Activated CD8-positive, alpha-beta T cell treated with anti-CD3 and anti-CD28 coated beads, Interleukin-2, amount 10 ng/mL, durations not matched to agents 7 days and 5 days (primary cell): ENCODE results near the gene RBBP6. TPM values are rescaled to one million over a fixed set of nuclear protein-coding genes. Genes with fewer than 3 reads are reported as not detected.
"Not testable (repeated sequence)": the region's sequence is repeated elsewhere in the genome, so short reads cannot be mapped to it uniquely, and the experiment has no call there.

ENCODE experiments used
- ATAC-seq: fragments of 150-1000 bp; cut with Tn5 transposase; one replicate; pipeline ENCODE4 v1.10.0; 2021; ENCODE audit warnings: moderate library complexity
- CTCF ChIA-PET: fragments of 350-600 bp; sonication (Branson Sonifier 250); formaldehyde crosslinking; loops from one replicate; lab custom pipeline; 2021; ENCODE audit warnings: antibody characterized with exemption; lab: Charles Lee
- POLR2A ChIA-PET: fragments of 350-600 bp; sonication (Branson Sonifier 250); formaldehyde crosslinking; loops from one replicate; lab custom pipeline; 2021; ENCODE audit warnings: antibody characterized with exemption; lab: Charles Lee
- DNase-seq: peaks from one replicate; pipeline ENCODE4 v3.0.0-alpha.2; 2020
- H3K27ac Mint-ChIP-seq: one replicate; pipeline ENCODE4 v1.8.0; 2021; ENCODE audit warnings: mild to moderate bottlenecking, mixed read lengths
- H3K27me3 Mint-ChIP-seq: one replicate; pipeline ENCODE4 v1.8.0; 2021; ENCODE audit warnings: low read depth, mixed read lengths
- H3K36me3 Mint-ChIP-seq: one replicate; pipeline ENCODE4 v1.8.0; 2021; ENCODE audit warnings: low read depth, mixed read lengths
- H3K4me1 Mint-ChIP-seq: one replicate; pipeline ENCODE4 v1.8.0; 2021; ENCODE audit warnings: low read depth, mixed read lengths
- H3K4me3 Mint-ChIP-seq: one replicate; pipeline ENCODE4 v1.8.0; 2021; ENCODE audit warnings: mild to moderate bottlenecking, mixed read lengths
- H3K9me3 Mint-ChIP-seq: one replicate; pipeline ENCODE4 v1.8.0; 2022; ENCODE audit warnings: mixed read lengths; ENCODE audit not compliant: insufficient read depth
- total RNA-seq, 2 experiments: library from RNA; stranded (reverse); gene quantifications; one replicate each; pipeline ENCODE4 v1.2.3, GENCODE V29; 2021

Gene RBBP6
- total RNA-seq, 2 experiments from 2014 or later, result 56.5 to 57.1 TPM

- CTCF ChIA-PET, result no interaction called here
- no peak overlapping the region for H3K4me3 Mint-ChIP-seq
- H3K4me1 Mint-ChIP-seq, result no peaks in the 10 kb centered on the region
- POLR2A ChIA-PET, result no interaction called here
- no peak for DNase-seq
- no peaks in the 10 kb centered on the region for H3K9me3 Mint-ChIP-seq
- peaks cover 51% of the 10 kb centered on the region for H3K36me3 Mint-ChIP-seq
- no peaks in the 10 kb centered on the region for H3K27me3 Mint-ChIP-seq
- ATAC-seq, result no peak
- no peak overlapping the region for H3K27ac Mint-ChIP-seq
These were observed 33.8 kb downstream of the RBBP6 start for GRCh38 chr16:24573141-24573540.

- DNase-seq, H3K4me3 Mint-ChIP-seq, H3K27ac Mint-ChIP-seq, CTCF ChIA-PET, H3K9me3 Mint-ChIP-seq, H3K4me1 Mint-ChIP-seq, H3K27me3 Mint-ChIP-seq, ATAC-seq: not testable (repeated sequence)
- POLR2A ChIA-PET, result interaction anchor here (1.1 kb wide), 1 partner anchor 156 kb away, joined by 5 read pairs; no protein-coding TSS in a partner anchor
- H3K36me3 Mint-ChIP-seq, result peaks cover 34% of the 10 kb centered on the region
These were observed 35.4 kb downstream of the RBBP6 start for GRCh38 chr16:24574515-24575485.

GRCh38 chr16:24575791-24576190, 36.4 kb downstream of the RBBP6 start:
- H3K4me3 Mint-ChIP-seq, CTCF ChIA-PET, H3K27ac Mint-ChIP-seq, H3K27me3 Mint-ChIP-seq, POLR2A ChIA-PET, H3K9me3 Mint-ChIP-seq, ATAC-seq, DNase-seq, H3K4me1 Mint-ChIP-seq: not testable (repeated sequence)
- peaks cover 25% of the 10 kb centered on the region for H3K36me3 Mint-ChIP-seq

GRCh38 chr16:24577167-24577566, 37.8 kb downstream of the RBBP6 start:
- DNase-seq (no peak), ATAC-seq (no peak)
- no peaks in the 10 kb centered on the region for H3K9me3 Mint-ChIP-seq
- ChIA-PET POLR2A (no interaction called here), CTCF (no interaction called here)
- H3K27me3 Mint-ChIP-seq, result no peaks in the 10 kb centered on the region
- H3K4me3 Mint-ChIP-seq, result no peak overlapping the region
- H3K27ac Mint-ChIP-seq, result no peak overlapping the region
- H3K4me1 Mint-ChIP-seq, result no peaks in the 10 kb centered on the region
- peaks cover 12% of the 10 kb centered on the region for H3K36me3 Mint-ChIP-seq

- DNase-seq (no peak), ATAC-seq (no peak)
- H3K27ac Mint-ChIP-seq, result no peak overlapping the region
- H3K4me3 Mint-ChIP-seq, result no peak overlapping the region
- H3K36me3 Mint-ChIP-seq, result no peaks in the 10 kb centered on the region
- POLR2A ChIA-PET, result no interaction called here
- peaks cover 1% of the 10 kb centered on the region for H3K4me1 Mint-ChIP-seq
- CTCF ChIA-PET, result no interaction called here
- peaks cover 7% of the 10 kb centered on the region for H3K27me3 Mint-ChIP-seq
- H3K9me3 Mint-ChIP-seq, result no peaks in the 10 kb centered on the region
These were observed 41.3 kb downstream of the RBBP6 start for GRCh38 chr16:24580665-24581064.

- DNase-seq, result no peak
These were observed 44.1 kb downstream of the RBBP6 start for GRCh38 chr16:24583494-24583893.

GRCh38 chr16:24589997-24590396, 50.6 kb downstream of the RBBP6 start:
- peaks cover 19% of the 10 kb centered on the region for H3K27me3 Mint-ChIP-seq
- no peak overlapping the region for H3K27ac Mint-ChIP-seq
- H3K4me1 Mint-ChIP-seq, result peaks cover 5% of the 10 kb centered on the region
- ATAC-seq (no peak), DNase-seq (no peak)
- POLR2A ChIA-PET, result no interaction called here
- CTCF ChIA-PET, result no interaction called here
- H3K36me3 Mint-ChIP-seq, result no peaks in the 10 kb centered on the region
- H3K9me3 Mint-ChIP-seq, result no peaks in the 10 kb centered on the region
- H3K4me3 Mint-ChIP-seq, result no peak overlapping the region

More at GRCh38 chr16:24583494-24583893, 44.1 kb downstream of the RBBP6 start:
- Mint-ChIP-seq H3K27me3 (peaks cover 13% of the 10 kb centered on the region), H3K4me1 (peaks cover 5% of the 10 kb centered on the region), H3K27ac (no peak overlapping the region), H3K4me3 (no peak overlapping the region), H3K36me3 (no peaks in the 10 kb centered on the region), H3K9me3 (no peaks in the 10 kb centered on the region)
- no peak for ATAC-seq
- ChIA-PET POLR2A (no interaction called here), CTCF (no interaction called here)

- Mint-ChIP-seq H3K36me3 (no peaks in the 10 kb centered on the region), H3K4me3 (no peak overlapping the region), H3K9me3 (no peaks in the 10 kb centered on the region), H3K27me3 (peaks cover 20% of the 10 kb centered on the region), H3K27ac (no peak overlapping the region), H3K4me1 (no peaks in the 10 kb centered on the region)
- POLR2A ChIA-PET, result no interaction called here
- DNase-seq, result no peak
- CTCF ChIA-PET, result no interaction called here
- ATAC-seq, result no peak
These were observed 59.5 kb downstream of the RBBP6 start for GRCh38 chr16:24598777-24599437.

GRCh38 chr16:24609417-24609739, 70.0 kb downstream of the RBBP6 start:
- H3K27ac Mint-ChIP-seq, result no peak overlapping the region
- no peaks in the 10 kb centered on the region for H3K9me3 Mint-ChIP-seq
- POLR2A ChIA-PET, result no interaction called here

GRCh38 chr16:24609740-24610415, 70.5 kb downstream of the RBBP6 start:
- H3K27ac Mint-ChIP-seq, result no peak overlapping the region
- ChIA-PET POLR2A (no interaction called here), CTCF (no interaction called here)
- ATAC-seq, result no peak
- no peak for DNase-seq
- no peak overlapping the region for H3K4me3 Mint-ChIP-seq
- no peaks in the 10 kb centered on the region for H3K9me3 Mint-ChIP-seq
- peaks cover 6% of the 10 kb centered on the region for H3K4me1 Mint-ChIP-seq
- peaks cover 37% of the 10 kb centered on the region for H3K27me3 Mint-ChIP-seq
- no peaks in the 10 kb centered on the region for H3K36me3 Mint-ChIP-seq

More at GRCh38 chr16:24609417-24609739, 70.0 kb downstream of the RBBP6 start:
- no peak for DNase-seq
- Mint-ChIP-seq H3K4me1 (peaks cover 6% of the 10 kb centered on the region), H3K36me3 (no peaks in the 10 kb centered on the region), H3K4me3 (no peak overlapping the region), H3K27me3 (peaks cover 37% of the 10 kb centered on the region)
- CTCF ChIA-PET, result no interaction called here
- no peak for ATAC-seq

GRCh38 chr16:24610416-24610755, 71.0 kb downstream of the RBBP6 start:
- no peaks in the 10 kb centered on the region for H3K9me3 Mint-ChIP-seq
- DNase-seq, result no peak
- H3K27ac Mint-ChIP-seq, result no peak overlapping the region
- ATAC-seq, result peak; percentile 36
- H3K36me3 Mint-ChIP-seq, result no peaks in the 10 kb centered on the region
- peaks cover 6% of the 10 kb centered on the region for H3K4me1 Mint-ChIP-seq
- H3K4me3 Mint-ChIP-seq, result no peak overlapping the region
- peaks cover 41% of the 10 kb centered on the region for H3K27me3 Mint-ChIP-seq
- ChIA-PET CTCF (no interaction called here), POLR2A (no interaction called here)

GRCh38 chr16:24611310-24611709, 71.9 kb downstream of the RBBP6 start:
- Mint-ChIP-seq H3K36me3 (no peaks in the 10 kb centered on the region), H3K27ac (no peak overlapping the region), H3K9me3 (no peaks in the 10 kb centered on the region), H3K27me3 (peaks cover 41% of the 10 kb centered on the region), H3K4me3 (no peak overlapping the region), H3K4me1 (peaks cover 6% of the 10 kb centered on the region)
- DNase-seq (no peak), ATAC-seq (no peak)
- POLR2A ChIA-PET, result no interaction called here
- CTCF ChIA-PET, result no interaction called here
